ENCODE results near the gene POMT1.

Gene POMT1

GRCh38 chr9:131559421-131560000 lies 56.8 kb downstream of the POMT1 start:
- H3K4me3 ChIP-seq (ENCODE audit: low read depth, low read length): no peak overlapping the region
- H3K27me3 ChIP-seq: no peaks in the 10 kb centered on the region
- peak; percentile 22; the same call in 1 of the 2 replicates for TF ChIP-seq CTCF (IDR thresholded peaks at IDR 0.05; ENCODE audit: low read depth, low read length)

GRCh38 chr9:131562032-131562959 lies 59.6 kb downstream of the POMT1 start:
- TF ChIP-seq CTCF (IDR thresholded peaks at IDR 0.05; ENCODE audit: low read depth, low read length): no peak
- no peak for DNase-seq

More at GRCh38 chr9:131559421-131560000, 56.8 kb downstream of the POMT1 start:
- H3K9me3 ChIP-seq: no peaks in the 10 kb centered on the region
- H3K4me1 ChIP-seq: no peaks in the 10 kb centered on the region
- H3K36me3 ChIP-seq: no peaks in the 10 kb centered on the region
- no peak for DNase-seq

GRCh38 chr9:131565369-131565768 lies 62.7 kb downstream of the POMT1 start:
- no peak for TF ChIP-seq CTCF (IDR thresholded peaks at IDR 0.05; ENCODE audit: low read depth, low read length)
- Histone ChIP-seq H3K36me3 (no peaks in the 10 kb centered on the region), H3K9me3 (no peaks in the 10 kb centered on the region), H3K4me1 (no peaks in the 10 kb centered on the region), H3K4me3 (ENCODE audit: low read depth, low read length) (no peak overlapping the region), H3K27me3 (no peaks in the 10 kb centered on the region)
- DNase-seq: no peak

More at GRCh38 chr9:131562032-131562959, 59.6 kb downstream of the POMT1 start:
- Histone ChIP-seq H3K27me3 (no peaks in the 10 kb centered on the region), H3K4me3 (ENCODE audit: low read depth, low read length) (no peak overlapping the region), H3K36me3 (no peaks in the 10 kb centered on the region), H3K9me3 (no peaks in the 10 kb centered on the region), H3K4me1 (no peaks in the 10 kb centered on the region)

- H3K27me3 ChIP-seq: no peaks in the 10 kb centered on the region
- no peaks in the 10 kb centered on the region for H3K9me3 ChIP-seq
- TF ChIP-seq CTCF (IDR thresholded peaks at IDR 0.05; ENCODE audit: low read depth, low read length): no peak
- no peaks in the 10 kb centered on the region for H3K4me1 ChIP-seq
- no peaks in the 10 kb centered on the region for H3K36me3 ChIP-seq
- no peak overlapping the region for H3K4me3 ChIP-seq (ENCODE audit: low read depth, low read length)
- DNase-seq: no peak
These were observed 63.4 kb downstream of the POMT1 start for GRCh38 chr9:131566158-131566557.

GRCh38 chr9:131567910-131568309 lies 65.2 kb downstream of the POMT1 start:
- DNase-seq: no peak
- no peaks in the 10 kb centered on the region for H3K36me3 ChIP-seq
- TF ChIP-seq CTCF (IDR thresholded peaks at IDR 0.05; ENCODE audit: low read depth, low read length): no peak
- no peaks in the 10 kb centered on the region for H3K27me3 ChIP-seq
- no peak overlapping the region for H3K4me3 ChIP-seq (ENCODE audit: low read depth, low read length)
- no peaks in the 10 kb centered on the region for H3K4me1 ChIP-seq
- H3K9me3 ChIP-seq: no peaks in the 10 kb centered on the region
